ENCODE data around the gene DCAF17.

DCAF17 gene

DNA sequence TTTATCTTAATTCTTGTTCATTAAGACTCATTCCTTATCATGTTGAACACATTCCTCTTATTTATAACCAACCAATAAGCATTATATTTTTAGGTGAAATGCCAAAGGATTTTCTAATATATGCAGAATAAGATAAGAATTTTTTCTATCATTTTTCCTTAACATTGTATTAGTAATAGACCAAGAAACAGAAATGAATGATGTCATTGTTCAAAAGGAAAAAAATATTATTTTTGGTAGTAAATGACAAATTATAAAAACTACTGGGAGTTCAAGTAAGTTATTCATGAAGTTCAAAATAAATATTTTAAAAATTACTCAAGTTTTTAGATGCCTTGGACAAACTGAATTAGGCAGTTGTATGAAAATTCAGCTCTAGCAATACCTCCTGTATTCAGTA, 25.5 kb downstream of the DCAF17 start:
- TF ChIP-seq, protein P1, sequence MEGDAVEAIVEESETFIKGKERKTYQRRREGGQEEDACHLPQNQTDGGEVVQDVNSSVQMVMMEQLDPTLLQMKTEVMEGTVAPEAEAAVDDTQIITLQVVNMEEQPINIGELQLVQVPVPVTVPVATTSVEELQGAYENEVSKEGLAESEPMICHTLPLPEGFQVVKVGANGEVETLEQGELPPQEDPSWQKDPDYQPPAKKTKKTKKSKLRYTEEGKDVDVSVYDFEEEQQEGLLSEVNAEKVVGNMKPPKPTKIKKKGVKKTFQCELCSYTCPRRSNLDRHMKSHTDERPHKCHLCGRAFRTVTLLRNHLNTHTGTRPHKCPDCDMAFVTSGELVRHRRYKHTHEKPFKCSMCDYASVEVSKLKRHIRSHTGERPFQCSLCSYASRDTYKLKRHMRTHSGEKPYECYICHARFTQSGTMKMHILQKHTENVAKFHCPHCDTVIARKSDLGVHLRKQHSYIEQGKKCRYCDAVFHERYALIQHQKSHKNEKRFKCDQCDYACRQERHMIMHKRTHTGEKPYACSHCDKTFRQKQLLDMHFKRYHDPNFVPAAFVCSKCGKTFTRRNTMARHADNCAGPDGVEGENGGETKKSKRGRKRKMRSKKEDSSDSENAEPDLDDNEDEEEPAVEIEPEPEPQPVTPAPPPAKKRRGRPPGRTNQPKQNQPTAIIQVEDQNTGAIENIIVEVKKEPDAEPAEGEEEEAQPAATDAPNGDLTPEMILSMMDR (IDR thresholded peaks at IDR 0.05; ENCODE audit: control insufficient read depth, extremely low read depth, insufficient read depth) = no peak
- no peak for DNase-seq (ENCODE audit: low read depth)
- H3K4me3 ChIP-seq (ENCODE audit: low read depth, low read length) = no peak overlapping the region

DNA sequence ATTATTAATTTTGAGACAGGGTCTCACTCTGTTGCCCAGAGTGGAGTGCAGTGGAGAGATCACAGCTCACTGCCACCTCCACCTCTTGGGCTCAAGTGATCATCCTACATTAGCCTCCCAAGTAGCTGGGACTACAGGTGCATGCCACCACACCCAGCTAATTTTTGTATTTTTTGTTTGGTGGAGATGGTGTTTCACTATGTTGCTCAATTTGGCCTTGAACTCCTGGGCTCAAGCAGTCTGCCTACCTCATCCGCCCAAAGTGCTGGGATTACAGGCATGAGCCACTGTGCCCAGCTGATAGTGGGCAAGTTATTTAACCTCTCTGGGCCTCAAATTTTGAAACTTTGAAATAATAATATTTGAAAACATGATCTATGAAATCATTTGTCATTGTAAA, 26.5 kb downstream of the DCAF17 start:
- no peak overlapping the region for H3K4me3 ChIP-seq (ENCODE audit: low read depth, low read length)
- DNase-seq (ENCODE audit: low read depth) = no peak
- TF ChIP-seq, protein P1 (IDR thresholded peaks at IDR 0.05; ENCODE audit: control insufficient read depth, extremely low read depth, insufficient read depth) = no peak

DNA sequence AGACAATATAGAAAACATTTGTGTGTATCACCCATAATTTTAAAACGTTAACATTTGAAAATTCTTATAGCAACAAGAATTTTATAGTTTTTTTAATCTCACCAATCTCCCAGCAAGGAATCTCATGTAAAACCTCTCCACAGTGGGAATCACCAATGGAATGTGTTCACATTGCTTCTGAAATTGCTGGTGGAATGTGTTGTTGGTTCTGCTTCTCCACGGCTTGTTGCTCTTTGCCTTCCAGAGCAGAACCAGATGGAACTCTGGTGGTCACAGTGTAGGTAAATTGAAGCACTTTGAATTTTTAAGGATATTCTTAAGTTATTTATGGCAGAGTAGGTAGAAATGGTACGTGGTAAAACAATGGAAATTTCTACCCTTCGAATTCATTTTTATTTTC, 35.1 kb downstream of the DCAF17 start:
- no peak for DNase-seq (ENCODE audit: low read depth)
- TF ChIP-seq, protein P1 (IDR thresholded peaks at IDR 0.05; ENCODE audit: control insufficient read depth, extremely low read depth, insufficient read depth) = no peak
- H3K4me3 ChIP-seq (ENCODE audit: low read depth, low read length) = no peak overlapping the region

DNA sequence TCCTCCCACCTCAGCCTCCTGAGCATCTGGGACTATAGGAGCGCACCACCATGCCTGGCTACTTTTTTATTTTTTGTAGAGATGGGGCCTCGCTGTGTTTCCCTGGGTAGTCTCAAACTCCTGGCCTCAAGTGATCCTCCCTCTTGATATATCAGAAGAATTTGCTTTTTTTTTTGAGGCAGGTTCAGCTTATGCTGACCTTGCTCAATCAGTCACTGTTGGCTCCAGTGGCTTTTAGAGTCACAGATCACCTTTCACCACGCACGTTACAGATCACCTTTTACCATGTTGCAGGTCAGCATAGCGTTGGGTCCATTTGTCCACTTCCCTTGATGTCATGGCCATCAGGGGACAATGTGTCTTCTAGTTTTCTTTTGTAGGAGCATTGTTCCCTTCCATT, 36.1 kb downstream of the DCAF17 start:
- TF ChIP-seq, protein P1 (IDR thresholded peaks at IDR 0.05; ENCODE audit: control insufficient read depth, extremely low read depth, insufficient read depth) = no peak
- H3K4me3 ChIP-seq (ENCODE audit: low read depth, low read length) = no peak overlapping the region
- DNase-seq (ENCODE audit: low read depth) = no peak

DNA sequence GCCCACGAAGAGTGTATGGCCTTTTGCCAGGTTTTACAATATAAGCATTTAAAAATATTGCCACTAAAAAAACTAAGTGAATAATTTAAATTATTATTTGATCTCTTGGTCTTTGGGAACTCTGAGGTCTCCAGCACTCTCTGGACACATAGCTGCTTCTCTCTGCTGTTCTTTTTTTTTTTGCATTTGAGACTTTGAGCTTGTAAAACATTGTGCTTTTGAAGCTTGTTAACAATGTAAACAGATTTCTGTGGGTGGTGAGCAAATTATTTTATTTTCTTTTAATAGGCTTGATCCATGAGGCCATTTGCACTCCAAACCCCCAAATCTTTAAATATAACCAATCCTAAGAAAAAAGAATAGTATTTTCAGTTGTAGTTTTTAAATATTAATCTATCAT, 42.0 kb downstream of the DCAF17 start:
- TF ChIP-seq, protein P1 (IDR thresholded peaks at IDR 0.05; ENCODE audit: control insufficient read depth, extremely low read depth, insufficient read depth) = no peak
- H3K4me3 ChIP-seq (ENCODE audit: low read depth, low read length) = no peak overlapping the region
- no peak for DNase-seq (ENCODE audit: low read depth)

DNA sequence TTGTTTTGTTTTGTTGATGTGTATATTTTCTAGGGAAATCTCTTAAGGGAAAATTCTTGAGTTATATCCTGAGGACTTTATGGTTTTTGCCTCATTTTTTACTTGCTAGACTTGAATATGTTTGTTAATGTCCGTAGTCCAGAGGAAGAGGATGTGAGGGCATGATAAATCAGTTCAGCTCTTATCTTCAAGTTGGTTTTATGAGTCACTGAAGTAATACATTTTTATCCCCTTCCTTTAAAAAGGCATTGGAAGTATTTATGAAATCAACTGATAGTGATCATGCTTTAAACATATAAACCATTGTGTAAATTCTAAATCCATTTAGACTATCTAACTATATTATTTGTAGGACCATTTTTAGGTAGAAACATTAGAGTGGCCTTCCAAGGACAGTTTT, 44.3 kb downstream of the DCAF17 start:
- no peak overlapping the region for H3K4me3 ChIP-seq (ENCODE audit: low read depth, low read length)
- no peak for DNase-seq (ENCODE audit: low read depth)
- TF ChIP-seq, protein P1 (IDR thresholded peaks at IDR 0.05; ENCODE audit: control insufficient read depth, extremely low read depth, insufficient read depth) = no peak

DNA sequence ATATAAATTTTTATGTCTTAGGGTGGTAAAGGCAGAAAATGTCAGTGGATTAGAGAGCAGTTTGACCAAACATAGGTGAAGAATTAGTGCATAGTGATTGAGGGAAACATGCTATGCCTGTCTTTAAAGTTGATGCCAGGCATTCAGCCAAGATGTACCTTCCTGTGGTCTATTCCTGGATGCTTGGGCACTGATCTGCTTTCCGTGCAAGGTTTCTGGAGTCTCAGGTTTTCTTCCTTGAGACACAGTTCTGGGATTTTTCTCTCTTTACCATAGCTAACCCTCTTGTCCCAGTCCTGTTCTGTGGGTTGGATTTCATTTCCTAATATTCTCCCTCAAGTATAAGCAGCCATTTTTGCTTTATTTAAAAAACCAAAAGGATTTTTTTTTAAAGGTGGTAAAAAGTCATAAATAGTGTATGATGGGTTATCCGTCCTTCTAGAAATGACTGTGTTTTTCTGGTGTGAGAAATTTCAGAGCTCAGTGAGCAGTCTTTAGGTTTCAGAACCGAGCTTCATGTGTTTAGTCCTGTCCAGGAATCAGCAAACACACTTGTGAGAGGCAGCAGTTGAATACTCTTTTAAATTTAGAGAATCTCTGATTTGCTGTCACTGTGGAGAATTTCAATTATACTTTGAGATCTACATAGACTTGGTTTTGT, 45.3 kb downstream of the DCAF17 start:
- DNase-seq (ENCODE audit: low read depth) = no peak
- TF ChIP-seq, protein P1 (IDR thresholded peaks at IDR 0.05; ENCODE audit: control insufficient read depth, extremely low read depth, insufficient read depth) = no peak
- no peak overlapping the region for H3K4me3 ChIP-seq (ENCODE audit: low read depth, low read length)

Measured in LNCaP clone FGC (cell line).